ENCODE data around the gene SELENON.

DNA sequence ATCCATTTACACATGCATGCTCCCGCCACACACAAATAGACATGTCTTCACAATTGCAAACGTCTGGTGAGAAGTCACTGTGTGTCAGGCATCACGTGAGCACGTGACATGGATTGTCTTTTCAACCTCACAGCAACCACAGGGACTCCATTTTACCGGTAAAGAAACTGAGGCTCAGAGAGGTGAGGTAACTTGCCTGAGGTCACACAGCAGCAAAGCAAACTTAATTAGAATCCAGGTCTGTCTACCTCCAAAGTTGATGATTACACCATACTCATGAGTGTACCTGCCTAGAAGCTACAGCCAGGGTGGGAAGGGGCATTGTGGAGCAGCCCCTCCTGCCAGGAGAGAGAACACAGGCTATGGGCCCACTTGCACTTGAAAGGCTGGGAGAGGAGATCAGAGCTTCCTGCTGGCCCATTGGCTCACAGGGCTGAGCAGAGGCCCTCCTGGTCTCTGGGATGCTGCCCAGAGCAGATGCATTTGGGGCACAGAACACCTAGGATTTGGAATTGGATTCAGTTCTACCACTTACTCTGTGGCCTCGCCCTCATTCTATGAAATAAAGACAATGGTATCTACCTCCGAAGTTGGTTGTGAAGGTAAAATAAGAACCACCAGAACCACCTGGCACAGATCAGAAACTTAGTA is 44.4 kb upstream of the SELENON start:
- TF ChIP-seq, protein P1, sequence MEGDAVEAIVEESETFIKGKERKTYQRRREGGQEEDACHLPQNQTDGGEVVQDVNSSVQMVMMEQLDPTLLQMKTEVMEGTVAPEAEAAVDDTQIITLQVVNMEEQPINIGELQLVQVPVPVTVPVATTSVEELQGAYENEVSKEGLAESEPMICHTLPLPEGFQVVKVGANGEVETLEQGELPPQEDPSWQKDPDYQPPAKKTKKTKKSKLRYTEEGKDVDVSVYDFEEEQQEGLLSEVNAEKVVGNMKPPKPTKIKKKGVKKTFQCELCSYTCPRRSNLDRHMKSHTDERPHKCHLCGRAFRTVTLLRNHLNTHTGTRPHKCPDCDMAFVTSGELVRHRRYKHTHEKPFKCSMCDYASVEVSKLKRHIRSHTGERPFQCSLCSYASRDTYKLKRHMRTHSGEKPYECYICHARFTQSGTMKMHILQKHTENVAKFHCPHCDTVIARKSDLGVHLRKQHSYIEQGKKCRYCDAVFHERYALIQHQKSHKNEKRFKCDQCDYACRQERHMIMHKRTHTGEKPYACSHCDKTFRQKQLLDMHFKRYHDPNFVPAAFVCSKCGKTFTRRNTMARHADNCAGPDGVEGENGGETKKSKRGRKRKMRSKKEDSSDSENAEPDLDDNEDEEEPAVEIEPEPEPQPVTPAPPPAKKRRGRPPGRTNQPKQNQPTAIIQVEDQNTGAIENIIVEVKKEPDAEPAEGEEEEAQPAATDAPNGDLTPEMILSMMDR (IDR thresholded peaks at IDR 0.05 in 4 of 5, conservative IDR thresholded peaks at IDR 0.05 in 1 of 5): no peak
- no peak for TF ChIP-seq POLR2A (IDR thresholded peaks at IDR 0.05)

All from gastrocnemius medialis (tissue), 4 donors.